ENCODE results near the gene RUSF1.
"Not testable (repeated sequence)": the region's sequence is repeated elsewhere in the genome, so short reads cannot be mapped to it uniquely, and the experiment has no call there.

RUSF1 gene

DNA sequence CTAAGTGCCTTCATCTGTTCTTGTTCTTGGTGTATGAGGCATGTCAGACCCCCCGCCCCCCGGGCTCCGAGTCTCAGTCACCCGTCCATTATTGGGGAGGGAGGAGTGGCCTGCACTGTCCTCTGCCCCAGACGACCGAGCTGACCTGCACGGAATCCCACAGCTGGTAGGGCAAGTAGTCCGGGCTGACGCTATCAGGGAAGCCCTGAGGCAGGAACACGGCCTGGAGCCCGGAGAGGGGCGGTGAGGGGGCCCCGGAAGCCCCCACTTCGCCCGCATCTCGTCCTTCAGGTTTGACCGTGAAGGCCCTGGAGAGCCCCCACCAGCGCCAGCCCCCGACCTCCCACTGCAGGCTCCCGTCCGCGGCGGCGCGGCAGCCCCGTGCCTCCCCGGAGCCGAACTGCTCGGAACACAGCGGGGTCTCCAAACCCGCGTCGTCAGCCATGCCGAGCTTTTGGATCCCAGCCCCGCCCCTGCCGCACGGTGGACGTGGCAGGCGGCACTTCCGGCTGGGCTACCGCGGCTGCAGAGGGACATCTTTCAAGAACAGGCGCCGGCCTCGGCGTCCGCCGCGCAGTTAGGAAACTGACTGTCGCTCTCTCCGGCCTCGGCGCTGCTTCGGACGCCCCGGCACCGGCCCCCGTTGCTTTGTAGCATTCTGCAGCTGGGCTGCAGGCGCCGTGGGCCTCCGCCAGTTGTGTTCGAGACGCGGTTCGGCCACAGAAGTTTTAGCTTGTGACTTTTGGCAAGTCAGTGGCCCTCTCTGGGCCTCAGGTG is at the start of gene RUSF1:
Gene RUSF1 (minus strand): TSS at position 463 of the 777 bp plus-strand sequence. CDS start 18 bp downstream, at position 445.
- peak; percentile 65 to 70 for DNase-seq (ENCODE audit: low read depth in 1 of 2, low spot score in 1 of 2)

DNA sequence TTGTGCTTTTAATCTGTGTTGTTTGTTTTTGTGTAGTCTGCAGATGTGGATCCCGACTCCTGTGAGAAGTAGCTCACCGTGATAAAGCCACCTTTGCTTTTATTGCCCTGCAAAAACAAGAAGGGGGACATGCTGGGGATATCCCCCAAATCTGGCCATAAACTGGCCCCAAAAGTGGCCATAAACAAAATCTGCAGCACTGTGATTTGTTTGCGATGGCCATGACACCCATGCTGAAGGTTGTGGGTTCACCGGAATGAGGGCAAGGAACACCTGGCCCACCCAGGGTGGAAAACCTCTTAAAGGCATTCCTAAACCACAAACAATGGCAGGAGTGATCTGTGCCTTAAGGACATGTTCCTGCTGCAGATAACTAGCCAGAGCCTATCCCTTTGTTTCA is 34.6 kb upstream of the RUSF1 start:
- no peak for DNase-seq (ENCODE audit: low read depth in 1 of 2, low spot score in 1 of 2)

DNA sequence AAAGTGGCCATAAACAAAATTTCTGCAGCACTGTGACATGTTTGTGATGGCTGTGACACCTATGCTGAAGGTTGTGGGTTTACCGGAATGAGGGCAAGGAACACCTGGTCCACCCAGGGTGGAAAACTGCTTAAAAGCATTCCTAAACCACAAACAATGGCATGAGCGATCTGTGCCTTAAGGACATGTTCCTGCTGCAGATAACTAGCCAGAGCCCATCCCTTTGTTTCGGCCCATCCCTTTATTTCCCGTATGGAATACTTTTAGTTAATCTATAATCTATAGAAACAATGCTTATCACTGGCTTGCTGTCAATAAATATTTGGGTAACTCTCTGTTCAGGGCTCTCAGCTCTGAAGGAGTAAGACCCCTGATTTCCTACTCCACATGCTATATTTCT is 31.6 kb upstream of the RUSF1 start:
- DNase-seq (ENCODE audit: low read depth in 1 of 2, low spot score in 1 of 2): not testable (repeated sequence)

DNA sequence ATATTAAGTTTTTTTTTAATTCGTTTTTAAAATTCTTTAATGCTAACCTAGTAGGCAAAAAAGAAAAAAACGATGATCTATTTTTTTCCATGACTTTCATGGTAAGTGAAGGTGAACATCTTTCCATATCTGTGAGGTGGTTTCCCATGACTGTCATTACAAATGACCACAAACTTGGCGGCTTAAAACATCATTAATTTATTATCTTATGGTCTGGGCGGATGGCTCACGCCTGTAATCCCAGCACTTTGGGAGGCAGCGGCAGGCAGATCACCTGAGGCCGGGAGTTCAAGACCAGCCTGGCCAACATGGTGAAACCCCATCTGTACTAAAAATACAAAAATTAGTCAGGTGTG is 30.0 kb upstream of the RUSF1 start:
- DNase-seq (ENCODE audit: low read depth in 1 of 2, low spot score in 1 of 2): not testable (repeated sequence)

DNA sequence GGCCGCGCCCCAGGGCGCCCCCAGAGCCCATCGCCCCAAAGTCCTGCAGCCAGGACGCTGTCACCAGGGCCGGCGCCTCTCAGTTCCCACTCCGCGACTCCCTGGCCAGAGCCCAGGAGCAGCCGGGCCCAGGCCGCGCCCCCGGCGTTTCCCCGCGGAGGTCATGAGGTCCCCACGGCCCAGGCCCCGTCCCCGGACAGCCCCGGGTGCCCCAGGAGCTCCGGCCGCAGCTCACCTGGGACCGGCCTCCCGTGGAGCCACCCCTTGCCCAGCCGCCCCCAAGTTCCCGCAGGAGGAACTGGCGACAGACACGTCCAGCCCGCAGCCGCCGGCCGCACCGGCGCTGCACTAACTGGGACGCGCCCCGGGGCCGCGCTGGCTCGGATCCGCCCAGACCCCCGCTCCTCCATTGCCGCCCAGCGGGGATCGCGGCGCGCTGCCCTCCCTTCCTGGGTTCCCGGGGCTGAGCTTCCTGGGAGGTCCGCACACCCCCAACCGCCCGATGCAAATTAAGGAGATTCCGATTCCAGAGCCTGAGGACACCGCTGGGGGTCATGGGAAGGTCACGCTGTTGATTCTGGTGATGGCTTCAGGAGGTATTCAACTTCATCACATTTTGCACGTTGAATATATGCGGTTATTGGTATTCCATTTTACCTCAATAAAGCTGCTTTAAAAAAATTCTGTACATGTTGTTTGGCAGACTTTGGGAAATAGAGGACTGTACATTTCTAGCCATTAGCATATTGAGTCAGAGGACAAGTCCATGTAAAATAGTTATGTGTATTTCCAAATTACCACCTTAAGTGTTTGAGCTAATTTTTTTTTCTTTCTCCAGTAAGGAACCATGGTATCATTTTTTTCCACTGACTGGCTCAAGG is 29.4 kb upstream of the RUSF1 start:
- DNase-seq (ENCODE audit: low read depth in 1 of 2, low spot score in 1 of 2): no peak

DNA sequence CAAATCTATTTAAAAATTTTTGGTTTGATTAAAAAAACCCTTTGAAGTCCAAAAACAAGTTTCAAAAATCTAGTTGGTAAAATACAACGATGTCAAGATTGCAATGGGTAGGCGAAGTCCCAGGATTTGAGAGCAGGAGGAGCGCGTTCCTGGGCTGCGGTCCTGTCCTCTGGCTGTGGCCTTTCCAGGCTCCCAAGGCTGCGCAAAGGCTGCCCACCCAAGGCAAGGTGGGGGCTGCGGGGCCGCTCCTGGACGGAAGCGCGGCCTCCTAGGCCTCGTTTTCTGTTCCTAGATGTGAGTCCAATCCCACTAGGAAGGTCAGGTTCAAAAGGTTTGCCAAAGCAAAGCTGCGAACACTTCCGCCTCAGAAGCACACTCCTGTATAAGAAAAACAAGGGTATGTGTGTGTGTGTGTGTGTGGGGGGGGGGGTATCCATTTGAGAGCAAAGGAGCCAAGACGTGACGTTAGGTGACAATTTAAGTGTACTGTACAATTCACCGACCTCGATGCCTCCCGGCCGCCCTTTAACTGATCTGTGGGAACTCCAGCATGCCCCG is 28.7 kb upstream of the RUSF1 start:
- DNase-seq (ENCODE audit: low read depth in 1 of 2, low spot score in 1 of 2): no peak

DNA sequence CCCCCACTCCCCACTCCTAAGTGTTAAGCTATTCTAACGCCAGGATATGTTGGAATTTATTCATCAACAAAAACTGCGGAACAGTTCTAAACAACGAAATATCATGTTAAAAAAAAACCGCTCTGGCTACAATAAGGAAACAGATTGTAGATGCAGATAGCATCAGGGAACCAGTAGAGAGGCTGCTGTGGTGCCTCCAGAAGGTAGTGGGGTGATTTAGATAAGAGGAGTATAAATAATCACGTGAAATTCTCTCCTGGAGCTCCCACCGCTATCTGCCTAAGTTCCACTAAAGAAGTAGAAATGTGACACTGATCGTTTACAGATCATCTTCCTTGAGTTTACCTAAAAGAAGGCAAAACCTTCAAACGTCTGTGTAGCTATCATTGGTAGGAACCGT is 27.5 kb upstream of the RUSF1 start:
- DNase-seq (ENCODE audit: low read depth in 1 of 2, low spot score in 1 of 2): no peak

DNA sequence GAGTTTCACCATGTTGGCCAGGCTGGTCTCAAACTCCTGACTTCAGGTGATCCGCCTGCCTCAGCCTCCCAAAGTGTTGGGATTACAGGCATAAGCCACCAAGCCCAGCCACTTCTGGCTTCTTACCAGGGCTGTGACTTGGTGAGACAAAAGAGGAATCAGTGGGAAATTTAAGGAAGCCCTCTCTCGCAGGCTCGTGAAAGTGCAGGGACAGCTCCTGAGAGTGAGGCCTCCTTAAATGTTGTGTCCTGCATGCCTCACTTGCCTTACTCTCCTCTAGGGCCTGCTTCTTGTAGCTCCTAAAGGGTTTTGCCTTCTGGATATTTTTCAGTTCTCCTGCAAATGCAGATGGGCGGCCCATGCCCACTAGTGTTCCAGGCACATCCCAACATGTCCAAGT is 24.7 kb upstream of the RUSF1 start:
- no peak for DNase-seq (ENCODE audit: low read depth in 1 of 2, low spot score in 1 of 2)

DNA sequence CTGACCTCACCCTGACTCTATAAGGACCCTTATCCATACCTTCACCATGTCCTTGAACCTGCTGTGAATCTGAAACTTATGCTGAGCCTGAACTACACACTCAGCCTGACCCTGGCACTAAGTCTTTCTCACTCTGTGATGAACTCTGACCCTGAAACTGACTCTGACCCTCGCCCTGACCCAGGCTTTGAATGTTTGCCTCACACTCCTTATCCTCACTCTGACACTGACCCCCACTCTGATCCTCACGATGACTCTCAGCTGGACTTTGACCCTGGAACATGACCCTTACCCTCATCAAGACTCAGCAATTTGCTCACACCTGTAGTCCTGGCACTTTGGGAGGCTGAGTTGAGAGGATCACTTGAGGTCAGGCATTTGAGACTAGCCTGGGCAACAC is 23.9 kb upstream of the RUSF1 start:
- no peak for DNase-seq (ENCODE audit: low read depth in 1 of 2, low spot score in 1 of 2)

DNA sequence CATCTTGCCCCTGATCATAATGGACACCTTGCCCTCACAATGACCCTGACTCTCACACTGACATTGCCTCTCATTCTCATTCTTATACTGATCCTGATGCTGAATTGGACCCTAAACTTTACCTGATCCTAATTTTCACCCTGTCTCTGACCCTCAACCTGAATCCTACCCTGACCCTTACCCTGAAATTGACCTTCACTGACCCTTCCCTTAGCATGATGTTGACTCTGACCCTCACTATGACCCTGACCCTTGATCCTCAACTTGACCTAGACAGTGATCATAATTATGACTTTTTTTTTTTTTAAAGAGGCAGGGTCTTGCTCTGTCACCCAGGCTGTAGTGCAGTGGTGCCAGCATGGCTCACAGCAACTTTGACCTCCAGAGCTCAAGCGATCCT is 22.9 kb upstream of the RUSF1 start:
- DNase-seq (ENCODE audit: low read depth in 1 of 2, low spot score in 1 of 2): no peak

DNA sequence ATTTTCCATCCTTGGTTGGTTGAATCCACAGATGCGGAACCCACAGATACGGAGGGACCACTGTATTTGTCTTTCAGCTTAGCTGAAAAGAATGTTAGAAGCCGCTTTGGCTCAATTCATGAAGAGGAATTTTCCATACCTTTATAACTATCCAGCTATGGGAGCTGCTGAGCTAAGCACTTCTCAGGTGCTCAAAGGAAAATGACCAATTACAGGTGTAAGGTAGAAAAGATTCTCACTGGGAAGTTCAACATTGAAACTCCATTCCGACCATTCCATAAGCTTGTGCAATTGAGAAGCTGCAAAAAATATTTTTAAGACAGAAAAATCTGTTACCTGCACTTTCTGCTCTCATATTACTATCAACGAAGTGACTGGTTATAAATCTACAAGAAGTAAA is 22.2 kb upstream of the RUSF1 start:
- DNase-seq (ENCODE audit: low read depth in 1 of 2, low spot score in 1 of 2): no peak

DNA sequence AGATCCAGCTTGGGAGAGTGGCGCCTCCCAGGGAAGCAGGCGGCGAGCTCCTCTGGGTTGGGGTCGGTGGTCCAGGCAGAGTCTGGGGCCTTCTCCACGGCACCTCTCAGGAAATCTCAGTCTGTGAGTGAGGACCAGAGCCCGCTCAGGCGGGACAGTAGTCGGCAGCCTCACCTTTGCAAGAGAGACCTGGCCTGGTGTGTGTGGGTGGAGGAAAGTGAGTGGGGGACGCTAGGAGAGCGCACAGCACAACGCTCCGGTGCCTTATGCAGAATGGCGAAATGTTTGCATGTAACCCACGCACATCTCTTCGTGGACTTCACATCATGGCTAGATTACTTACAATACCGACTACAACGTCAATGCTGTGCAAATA is 21.7 kb upstream of the RUSF1 start:
- DNase-seq (ENCODE audit: low read depth in 1 of 2, low spot score in 1 of 2): no peak

DNA sequence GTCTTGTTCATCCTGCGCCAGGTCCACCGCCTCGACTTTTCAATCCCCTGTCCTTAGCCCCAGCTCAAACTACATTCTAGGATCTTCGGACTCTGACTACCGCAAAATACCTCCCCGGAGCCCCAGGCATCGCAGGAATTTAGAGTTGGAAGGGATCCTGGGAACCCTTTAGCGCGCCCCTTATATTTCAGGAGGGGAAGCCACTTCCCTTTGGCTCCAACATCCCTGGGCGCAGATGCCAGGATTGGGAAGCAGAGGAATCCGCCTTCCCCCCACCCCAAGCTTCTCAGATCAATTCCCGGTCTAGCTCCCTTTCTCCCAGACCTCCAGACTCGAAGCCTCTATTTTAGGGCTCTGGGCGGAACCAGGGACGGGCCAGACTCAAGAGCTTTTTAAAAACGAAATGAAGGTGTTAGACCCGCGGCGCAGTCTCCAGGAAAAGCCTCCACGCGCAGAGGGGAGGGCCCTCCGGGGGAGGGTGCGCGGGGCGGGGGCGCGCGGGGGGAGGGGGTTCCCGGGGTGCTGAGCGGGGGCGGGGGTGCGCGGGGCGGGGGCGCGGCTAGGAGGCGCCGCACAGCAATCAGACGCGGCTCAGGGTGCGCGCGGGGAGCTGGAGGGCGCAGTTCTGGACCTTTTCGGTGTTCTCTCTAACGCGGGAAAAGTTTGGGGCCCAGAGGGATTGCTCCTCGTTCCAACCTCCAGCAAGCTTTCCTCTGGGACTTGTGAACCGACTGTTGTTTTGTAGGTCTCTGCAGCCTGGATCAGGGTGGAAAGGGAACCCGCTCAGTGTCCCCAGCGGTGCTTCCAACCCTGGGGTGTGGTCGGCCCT is 21.1 kb upstream of the RUSF1 start:
- no peak for DNase-seq (ENCODE audit: low read depth in 1 of 2, low spot score in 1 of 2)

DNA sequence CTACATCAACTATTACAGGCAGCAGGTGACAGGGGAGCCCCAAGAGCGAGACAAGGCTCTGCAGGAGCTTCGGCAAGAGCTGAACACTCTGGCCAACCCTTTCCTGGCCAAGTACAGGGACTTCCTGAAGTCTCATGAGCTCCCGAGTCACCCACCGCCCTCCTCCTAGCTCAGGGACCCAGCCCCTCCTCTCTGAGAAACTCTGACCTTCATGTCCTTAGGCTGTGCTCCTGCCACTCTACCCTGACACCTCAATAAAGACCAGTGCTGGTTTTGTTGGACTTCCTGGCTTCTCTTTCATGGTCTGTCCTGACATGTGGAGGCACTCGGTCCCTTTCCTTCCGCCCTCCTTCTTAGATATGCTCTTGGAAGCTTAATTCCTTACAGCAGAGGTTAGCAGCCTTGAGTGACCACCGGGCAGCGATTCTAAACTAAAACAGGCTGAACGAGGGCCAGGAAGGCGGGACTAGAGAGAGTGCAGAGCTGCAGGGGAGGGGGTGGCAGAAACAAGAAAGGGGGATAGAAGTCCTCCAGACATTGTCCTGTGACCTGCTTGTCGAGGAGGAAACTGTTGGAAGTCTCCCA is 20.4 kb upstream of the RUSF1 start:
- DNase-seq (ENCODE audit: low read depth in 1 of 2, low spot score in 1 of 2): no peak

DNA sequence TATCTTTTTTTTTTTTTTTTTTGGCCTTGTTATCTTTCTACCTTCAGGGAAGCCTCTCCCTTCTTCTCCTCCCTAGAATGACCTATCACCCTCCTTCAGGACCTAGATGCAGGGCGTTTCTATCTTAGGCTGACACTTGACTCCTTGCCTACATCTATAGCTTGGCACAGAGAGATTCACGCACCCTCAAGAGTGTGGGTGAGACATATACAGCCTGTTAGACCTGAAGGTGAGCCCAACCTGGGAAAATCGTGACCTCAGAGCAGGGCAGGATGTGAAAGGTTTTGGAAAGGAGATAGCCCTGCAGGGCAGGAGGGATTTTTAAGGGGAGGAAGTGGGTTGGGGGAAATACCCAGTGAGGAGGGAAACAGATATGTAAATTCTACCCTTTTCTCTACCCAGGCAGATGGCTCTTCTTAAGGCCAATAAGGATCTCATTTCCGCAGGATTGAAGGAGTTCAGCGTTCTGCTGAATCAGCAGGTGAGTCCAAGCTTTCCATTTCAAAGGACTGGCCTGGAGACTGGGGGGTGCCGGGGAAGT is 19.6 kb upstream of the RUSF1 start, which contains the start of gene AHSP:
Gene AHSP (plus strand): TSS at position 167 of the 541 bp plus-strand sequence. CDS start 240 bp downstream, at position 407.
- no peak for DNase-seq (ENCODE audit: low read depth in 1 of 2, low spot score in 1 of 2)

DNA sequence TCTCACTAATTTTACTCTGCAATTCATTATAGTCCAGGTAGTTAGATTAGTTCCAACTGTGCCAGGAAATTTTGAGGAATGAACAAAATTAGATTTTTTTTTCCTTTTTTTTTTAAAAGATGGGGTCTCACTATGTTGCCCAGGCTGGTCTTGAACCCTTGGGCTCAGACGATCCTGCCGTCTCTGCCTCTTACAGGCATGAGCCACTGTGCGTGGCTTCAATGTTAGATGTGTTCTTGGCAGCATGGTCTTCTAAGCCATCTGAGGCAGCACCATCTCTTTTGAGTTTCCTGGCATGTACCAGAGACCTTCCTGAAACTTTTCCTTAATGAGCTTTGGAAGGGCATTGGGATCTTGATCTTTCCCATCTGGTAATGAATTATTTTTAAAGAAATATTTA is 16.9 kb upstream of the RUSF1 start:
- DNase-seq (ENCODE audit: low read depth in 1 of 2, low spot score in 1 of 2): no peak

DNA sequence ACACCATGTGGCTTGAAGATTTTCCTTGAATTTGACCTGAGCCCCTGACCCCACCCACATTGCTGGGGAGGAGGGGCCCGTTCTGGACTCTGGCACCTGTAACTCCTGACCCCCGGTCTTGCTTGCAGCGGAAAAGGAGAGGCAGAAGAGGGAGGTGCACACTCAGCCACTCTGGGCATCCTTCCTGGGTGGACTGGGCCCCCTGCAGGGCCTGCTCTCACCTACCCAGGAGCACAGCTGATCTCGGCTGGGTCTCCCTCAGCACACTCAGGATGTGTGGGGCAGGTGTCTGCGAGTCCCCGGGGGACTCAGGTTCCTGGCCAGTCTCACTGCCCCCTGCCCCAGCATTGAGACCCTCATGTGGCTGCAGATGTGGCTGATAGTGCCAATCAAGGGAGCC is 15.6 kb upstream of the RUSF1 start:
- DNase-seq (ENCODE audit: low read depth in 1 of 2, low spot score in 1 of 2): not testable (repeated sequence)

DNA sequence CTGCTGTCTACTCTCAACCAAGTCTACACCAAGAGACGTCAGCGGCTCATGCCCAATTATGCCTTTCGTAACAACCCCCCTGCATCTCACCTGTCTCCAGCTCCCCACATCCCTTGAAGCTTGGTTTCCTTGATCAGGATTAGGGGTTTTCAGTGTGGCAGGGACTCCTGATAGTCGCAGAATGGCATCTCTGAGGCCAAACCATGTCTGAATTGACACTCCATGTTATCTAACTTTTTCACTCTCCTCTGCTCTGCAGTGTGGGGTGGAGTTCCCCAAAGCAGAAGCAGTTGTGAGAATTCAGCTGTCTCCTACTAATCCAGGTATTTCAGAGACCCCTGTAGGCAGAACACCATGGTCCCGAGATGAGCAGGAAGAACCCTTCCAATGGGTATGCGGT is 13.9 kb upstream of the RUSF1 start:
- no peak for DNase-seq (ENCODE audit: low read depth in 1 of 2, low spot score in 1 of 2)

DNA sequence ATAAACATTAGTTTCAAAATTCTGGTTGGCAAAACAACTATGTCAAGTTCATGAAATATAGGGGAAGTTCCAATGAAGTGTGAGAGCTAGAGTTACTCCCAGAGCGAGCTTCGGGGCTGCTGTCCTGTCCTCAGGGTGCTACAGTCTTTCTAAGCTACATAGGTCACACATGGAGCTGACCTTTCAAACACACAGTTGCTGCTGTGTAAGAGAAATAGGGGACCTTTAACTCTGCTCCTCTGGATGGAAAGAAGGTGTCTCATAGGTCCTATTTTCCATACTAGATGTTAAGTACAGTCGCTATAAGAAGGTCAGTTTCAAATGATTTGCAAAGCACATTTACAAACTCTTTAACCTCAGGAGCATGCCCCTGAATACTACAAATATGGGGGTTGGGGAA is 13.2 kb upstream of the RUSF1 start:
- DNase-seq (ENCODE audit: low read depth in 1 of 2, low spot score in 1 of 2): no peak

DNA sequence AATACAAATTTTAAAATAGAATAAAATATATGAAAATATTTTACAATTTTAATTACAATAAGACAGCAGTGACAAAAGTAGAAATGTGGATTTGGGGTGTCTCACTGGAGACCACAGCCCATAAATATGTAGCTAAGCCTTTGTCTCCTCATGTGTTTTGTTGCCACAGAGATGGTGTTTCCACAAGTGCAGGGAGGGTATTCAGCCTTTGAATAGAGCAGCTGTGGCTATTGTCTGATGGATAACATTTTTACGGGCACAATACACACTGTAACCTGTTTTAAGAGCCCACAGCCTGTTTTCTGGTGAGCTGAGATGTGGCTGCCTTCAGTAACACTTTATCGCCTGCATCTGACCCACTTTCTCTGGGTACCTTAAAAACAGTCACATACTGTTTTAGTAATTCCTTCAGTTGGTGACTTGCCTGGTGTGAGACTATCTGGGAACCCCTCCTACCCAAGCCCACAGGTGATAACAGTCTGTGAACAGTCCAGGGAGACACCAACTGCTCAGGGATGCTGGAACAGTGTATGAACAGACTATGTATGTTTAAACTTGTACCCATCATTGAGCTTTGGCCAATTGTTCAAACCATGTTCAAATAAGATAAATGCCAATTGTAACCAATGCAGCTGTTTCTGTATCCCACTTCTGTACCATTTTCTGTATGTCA is 11.7 kb upstream of the RUSF1 start:
- no peak for DNase-seq (ENCODE audit: low read depth in 1 of 2, low spot score in 1 of 2)
